CD4-positive, alpha-beta T cell treated with Interleukin-1 beta for 1 hour (primary cell): ENCODE data around the gene SLN.
A peak's percentile ranks its signal among the peaks of the same experiment; 100 is the strongest.

ENCODE experiments used
- DNase-seq, 2 donors: peaks; one replicate each; pipeline ENCODE4 v3.0.0-alpha.2; 2020 to 2022

SLN gene

DNA sequence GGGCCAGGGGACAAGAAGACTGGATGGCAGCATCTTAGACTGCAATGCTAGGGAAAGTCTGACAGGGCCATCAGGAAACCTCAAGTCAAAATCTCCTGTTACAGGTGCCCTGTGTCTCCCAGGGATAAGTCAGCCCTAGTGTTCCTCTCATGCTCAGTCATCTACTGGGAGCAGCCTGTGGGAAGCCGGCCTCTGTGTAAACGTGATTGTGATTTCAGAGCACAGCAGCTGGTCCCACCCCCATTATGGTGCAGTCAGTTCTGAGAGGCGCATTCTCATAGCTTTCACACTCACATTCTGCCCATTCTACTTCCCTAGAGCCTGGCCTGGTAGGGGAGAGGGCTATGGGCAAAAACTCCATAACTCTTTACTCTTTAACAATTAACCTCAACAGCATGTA lies 7.2 kb upstream of the SLN start:
- DNase-seq = no peak

- no peak for DNase-seq
These were observed 5.2 kb upstream of the SLN start for GRCh38 chr11:107716884-107717532.

DNA sequence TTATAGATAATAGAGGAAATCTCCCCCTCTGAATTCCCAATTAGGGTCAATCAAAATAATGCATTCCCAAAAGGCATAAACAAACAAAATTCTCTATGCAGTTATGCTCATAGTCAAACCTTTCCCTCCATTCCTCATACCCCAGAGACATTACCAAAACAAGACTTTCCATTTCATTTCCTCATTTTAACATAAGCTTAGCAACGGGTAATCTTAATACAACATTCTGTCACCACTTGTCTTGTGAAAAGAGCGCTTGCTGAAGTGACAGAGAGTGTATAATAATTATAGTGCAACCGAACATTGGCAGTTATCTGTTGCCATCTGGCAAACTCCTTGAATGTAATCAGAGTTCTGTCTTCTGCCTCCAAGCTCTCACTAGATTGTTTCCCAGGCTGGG lies 1.2 kb upstream of the SLN start:
- DNase-seq = no peak

GRCh38 chr11:107710301-107710700 lies 1.6 kb downstream of the SLN start:
- no peak for DNase-seq

GRCh38 chr11:107708792-107709191 lies 3.1 kb downstream of the SLN start:
- DNase-seq = no peak

- no peak for DNase-seq
These were observed 4.0 kb downstream of the SLN start for GRCh38 chr11:107707807-107708206.

DNA sequence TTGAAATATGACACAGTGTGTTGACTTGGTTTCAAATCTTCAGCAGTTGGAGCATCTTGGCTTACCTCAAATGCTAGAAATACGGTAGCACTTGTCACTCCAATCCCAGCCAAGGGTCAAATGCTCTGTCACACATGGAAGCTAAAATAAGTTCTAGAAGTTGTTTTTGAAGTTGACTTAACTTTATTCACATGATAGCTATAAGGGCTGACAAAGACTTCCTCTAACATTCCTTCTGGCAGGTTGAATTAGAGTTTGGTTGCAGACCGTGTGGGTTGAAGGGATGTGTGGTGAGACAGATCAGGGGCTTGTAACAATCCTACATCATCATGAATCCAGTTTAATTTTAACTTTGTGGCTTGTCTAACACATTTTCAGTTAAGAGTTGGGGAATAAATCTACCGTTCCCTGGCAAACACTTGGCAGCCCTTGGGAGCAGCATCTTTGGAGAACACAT lies 4.6 kb downstream of the SLN start:
- DNase-seq = no peak

- DNase-seq = no peak
These were observed 5.3 kb downstream of the SLN start for GRCh38 chr11:107706531-107706930.

DNA sequence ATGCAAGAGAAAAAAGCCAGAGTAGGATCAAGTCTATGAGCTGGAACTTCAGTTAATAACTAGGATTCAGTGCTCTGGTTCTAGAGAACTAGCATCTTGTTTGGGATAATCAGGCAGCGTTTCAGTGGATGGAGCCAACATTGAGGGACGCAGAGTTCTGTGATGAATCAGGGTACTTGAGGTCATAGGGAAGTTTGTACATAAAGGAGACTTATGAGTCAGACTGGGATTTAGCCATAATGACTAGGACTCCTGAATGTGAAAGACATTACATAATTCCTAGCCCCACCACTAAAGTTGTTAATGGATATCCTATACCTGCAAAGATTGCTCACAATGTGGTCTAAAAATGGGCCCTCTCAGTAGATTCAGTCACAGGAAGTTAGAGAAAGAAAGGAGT lies 6.8 kb downstream of the SLN start:
- no peak for DNase-seq

- DNase-seq = no peak
These were observed 7.4 kb downstream of the SLN start for GRCh38 chr11:107704451-107704850.

GRCh38 chr11:107702723-107703122 lies 9.1 kb downstream of the SLN start:
- no peak for DNase-seq

DNA sequence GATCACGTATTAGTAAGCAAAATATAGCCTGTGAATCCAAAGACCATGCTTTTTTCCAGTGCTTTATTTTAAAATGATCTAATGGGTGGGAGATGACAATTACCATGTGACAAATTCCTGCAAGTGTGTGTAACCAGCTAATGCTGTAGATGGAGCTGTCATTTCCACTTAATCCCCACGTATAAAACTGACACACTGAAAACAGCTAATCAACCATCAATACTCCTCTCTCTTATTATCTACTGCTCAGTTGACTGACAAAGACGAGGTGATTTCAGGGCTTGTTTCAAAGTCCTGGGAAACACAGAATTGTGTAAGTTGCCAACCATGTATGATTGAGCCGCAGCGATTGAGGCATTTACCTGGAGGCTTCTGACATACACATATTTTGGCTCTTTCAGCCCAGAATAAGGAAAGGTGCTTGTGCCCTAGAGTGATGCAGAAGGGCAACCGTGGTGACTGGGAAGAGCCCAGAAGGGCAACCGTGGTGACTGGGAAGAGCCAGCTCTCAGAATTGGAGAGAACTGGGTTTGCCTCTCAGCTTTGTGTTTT lies 9.7 kb downstream of the SLN start:
- DNase-seq = no peak

DNA sequence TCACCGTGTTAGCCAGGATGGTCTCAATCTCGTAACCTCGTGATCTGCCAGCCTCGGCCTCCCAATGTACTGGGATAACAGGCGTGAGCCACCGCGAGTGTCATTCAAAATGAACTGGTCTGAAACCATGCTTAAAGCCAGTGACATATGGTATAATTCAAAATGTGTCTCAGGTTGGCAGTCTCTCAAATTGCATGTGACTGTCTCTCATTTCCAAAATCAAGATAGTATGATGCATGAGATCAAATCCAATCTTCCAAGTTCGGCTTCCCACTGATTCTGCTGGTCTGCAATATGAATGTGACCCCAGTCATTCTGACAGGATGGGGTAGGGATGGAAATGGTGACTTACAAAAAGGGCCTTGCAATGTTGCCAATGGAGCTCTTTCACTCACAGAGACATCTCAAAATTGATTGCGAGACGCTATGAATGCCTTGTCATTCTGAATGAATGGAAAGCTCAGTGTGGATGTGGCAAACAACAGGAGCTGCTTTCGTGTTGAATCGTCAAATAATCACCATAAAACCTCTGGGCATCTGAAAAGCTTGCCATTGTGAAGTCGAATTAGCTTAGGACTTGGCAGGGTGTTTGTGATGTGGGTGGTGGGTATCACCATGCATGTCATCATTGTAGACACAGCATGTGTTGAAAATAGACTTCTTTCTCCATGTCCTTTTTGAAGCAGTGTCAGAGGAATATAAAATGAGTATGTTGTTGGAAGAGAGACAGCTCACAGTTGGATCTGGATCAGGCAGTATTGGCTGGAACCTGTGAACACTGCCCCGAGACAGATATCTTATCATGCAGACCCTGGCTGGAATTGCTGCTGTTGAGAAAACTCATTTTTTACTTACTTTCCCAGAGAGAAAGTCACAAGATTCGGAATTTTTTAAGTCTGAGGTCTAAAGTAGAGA lies 12.2 kb downstream of the SLN start:
- DNase-seq = no peak

GRCh38 chr11:107697291-107697690 lies 14.6 kb downstream of the SLN start:
- DNase-seq = no peak

GRCh38 chr11:107696140-107696539 lies 15.7 kb downstream of the SLN start:
- DNase-seq = no peak

- no peak for DNase-seq
These were observed 16.4 kb downstream of the SLN start for GRCh38 chr11:107695446-107695845.

- DNase-seq = no peak
These were observed 20.7 kb downstream of the SLN start for GRCh38 chr11:107691000-107691750.

GRCh38 chr11:107689317-107690202 lies 22.3 kb downstream of the SLN start:
- DNase-seq = peak; percentile 31 to 55

- DNase-seq = no peak
These were observed 23.4 kb downstream of the SLN start for GRCh38 chr11:107688322-107688918.

- DNase-seq = no peak
These were observed 28.0 kb downstream of the SLN start for GRCh38 chr11:107683807-107684206.

DNA sequence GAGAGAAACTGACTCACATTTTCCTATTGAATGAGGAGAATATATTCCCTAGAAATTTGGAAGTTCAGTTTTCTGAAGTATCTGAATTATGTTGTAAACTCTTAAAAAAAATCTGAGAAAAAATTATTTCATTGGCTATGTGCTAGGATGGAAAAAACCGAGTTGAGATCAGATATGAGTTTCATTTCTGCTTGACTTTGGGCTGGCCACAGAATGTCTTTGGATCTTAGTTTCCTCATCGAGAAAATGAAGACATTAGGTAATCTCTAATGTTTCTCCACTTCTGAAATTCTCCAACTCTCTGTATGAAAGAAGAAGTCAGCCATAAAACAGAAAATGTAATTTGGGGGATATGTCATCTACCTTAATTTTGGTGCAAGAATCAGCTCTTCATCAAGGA lies 28.8 kb downstream of the SLN start:
- DNase-seq = no peak

DNA sequence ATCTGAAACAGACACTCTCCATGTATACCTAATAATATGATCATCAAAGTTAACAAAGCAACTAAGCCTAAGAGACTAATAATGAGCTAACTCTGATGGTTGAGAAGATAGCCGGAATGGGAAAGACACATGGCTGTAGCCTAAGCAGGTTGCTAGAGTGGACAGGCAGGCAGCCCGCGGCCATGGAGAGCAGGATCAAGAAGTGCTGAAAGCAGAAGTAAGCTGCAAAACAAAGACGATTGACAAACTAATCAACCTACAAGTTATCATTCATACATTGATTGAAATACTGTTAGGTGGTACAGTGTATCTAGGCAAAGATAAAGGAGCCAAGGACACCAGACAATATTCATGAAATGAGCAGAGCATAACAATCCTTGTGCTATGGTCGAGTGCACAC lies 29.3 kb downstream of the SLN start:
- no peak for DNase-seq
